ENCODE results near the gene CFDP1. TPM values are rescaled to one million over a fixed set of nuclear protein-coding genes. Genes with fewer than 3 reads are reported as not detected.

Gene CFDP1
- total RNA-seq, 3 donors from 2014 or later (not counting 1 experiment from before 2014, with no cell fraction given) = 32.2 to 38.8 (median 32.3) TPM

DNA sequence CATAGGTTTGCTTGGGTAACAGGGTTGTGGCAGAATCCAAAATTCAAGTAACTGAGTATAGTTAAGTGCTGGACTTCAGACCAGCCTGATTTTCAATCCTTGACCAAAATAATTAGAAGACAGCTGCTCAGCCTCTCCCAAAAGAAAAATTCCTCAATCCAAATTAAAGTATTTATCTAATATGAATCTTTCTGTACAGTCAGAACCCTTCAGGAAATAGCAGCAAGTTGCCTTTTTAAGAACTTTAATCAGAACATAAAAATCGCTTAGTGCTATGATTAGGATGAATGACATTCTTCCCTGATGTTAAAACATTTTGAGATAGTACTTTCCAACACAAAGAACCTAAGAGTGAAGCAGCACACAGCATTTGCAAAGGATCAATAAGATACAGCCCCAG, 50.2 kb downstream of the CFDP1 start:
- TF ChIP-seq, protein P1, sequence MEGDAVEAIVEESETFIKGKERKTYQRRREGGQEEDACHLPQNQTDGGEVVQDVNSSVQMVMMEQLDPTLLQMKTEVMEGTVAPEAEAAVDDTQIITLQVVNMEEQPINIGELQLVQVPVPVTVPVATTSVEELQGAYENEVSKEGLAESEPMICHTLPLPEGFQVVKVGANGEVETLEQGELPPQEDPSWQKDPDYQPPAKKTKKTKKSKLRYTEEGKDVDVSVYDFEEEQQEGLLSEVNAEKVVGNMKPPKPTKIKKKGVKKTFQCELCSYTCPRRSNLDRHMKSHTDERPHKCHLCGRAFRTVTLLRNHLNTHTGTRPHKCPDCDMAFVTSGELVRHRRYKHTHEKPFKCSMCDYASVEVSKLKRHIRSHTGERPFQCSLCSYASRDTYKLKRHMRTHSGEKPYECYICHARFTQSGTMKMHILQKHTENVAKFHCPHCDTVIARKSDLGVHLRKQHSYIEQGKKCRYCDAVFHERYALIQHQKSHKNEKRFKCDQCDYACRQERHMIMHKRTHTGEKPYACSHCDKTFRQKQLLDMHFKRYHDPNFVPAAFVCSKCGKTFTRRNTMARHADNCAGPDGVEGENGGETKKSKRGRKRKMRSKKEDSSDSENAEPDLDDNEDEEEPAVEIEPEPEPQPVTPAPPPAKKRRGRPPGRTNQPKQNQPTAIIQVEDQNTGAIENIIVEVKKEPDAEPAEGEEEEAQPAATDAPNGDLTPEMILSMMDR (IDR thresholded peaks at IDR 0.05) = no peak
- H3K4me3 Mint-ChIP-seq = no peak overlapping the region
- H3K27ac Mint-ChIP-seq = no peak overlapping the region
- Histone ChIP-seq H3K4me3 (ENCODE audit: low read length) (no peak overlapping the region), H3K27me3 (ENCODE audit: control insufficient read depth, insufficient read depth, low read length) (no peaks in the 10 kb centered on the region), H3K36me3 (ENCODE audit: control insufficient read depth, insufficient read depth, low read length) (no peaks in the 10 kb centered on the region), H3K4me1 (ENCODE audit: control insufficient read depth, insufficient read depth, low read length) (peaks cover 10% of the 10 kb centered on the region), H3K9me3 (ENCODE audit: control insufficient read depth, insufficient read depth, low read length) (no peaks in the 10 kb centered on the region), H3K27ac (ENCODE audit: low read length) (no peak overlapping the region)
- H3K9me3 Mint-ChIP-seq = no peaks in the 10 kb centered on the region
- ATAC-seq (no peak), DNase-seq (no peak)
- H3K36me3 Mint-ChIP-seq = peaks cover 6% of the 10 kb centered on the region
- WGBS (ENCODE audit: insufficient coverage) = 100% methylated on average over 1 of the region's 1 CpG
- peaks cover 23 to 32% of the 10 kb centered on the region in 2 donors for H3K4me1 Mint-ChIP-seq
- H3K27me3 Mint-ChIP-seq (ENCODE audit: low read depth in 2 of 2) = peaks cover 0 to 11% of the 10 kb centered on the region in 2 donors
- intact Hi-C loops (cut with micrococcal nuclease) = no loop called here

DNA sequence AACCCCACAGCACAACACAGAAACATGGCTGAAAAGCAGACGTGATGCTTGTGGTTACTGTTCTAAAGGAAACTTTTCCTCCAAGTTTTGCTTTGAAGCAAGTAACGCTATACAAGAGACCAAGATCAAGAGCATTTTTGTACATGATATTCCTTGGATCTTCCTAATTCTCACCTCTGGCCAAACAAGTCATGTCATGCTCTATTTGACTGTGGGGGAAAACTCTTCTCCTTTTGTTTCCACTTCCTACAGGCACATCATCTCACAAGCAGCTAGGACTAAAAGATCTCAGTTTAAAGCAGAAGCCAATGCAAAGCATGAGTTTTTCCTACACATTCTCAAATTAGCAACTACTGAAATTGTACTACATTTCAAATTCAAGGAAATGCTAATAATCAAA, 50.7 kb downstream of the CFDP1 start:
- WGBS (ENCODE audit: insufficient coverage) = 92% methylated on average over 2 of the region's 2 CpGs
- Histone ChIP-seq H3K9me3 (ENCODE audit: control insufficient read depth, insufficient read depth, low read length) (no peaks in the 10 kb centered on the region), H3K4me3 (ENCODE audit: low read length) (no peak overlapping the region), H3K4me1 (ENCODE audit: control insufficient read depth, insufficient read depth, low read length) (peaks cover 10% of the 10 kb centered on the region), H3K27ac (ENCODE audit: low read length) (no peak overlapping the region), H3K27me3 (ENCODE audit: control insufficient read depth, insufficient read depth, low read length) (no peaks in the 10 kb centered on the region), H3K36me3 (ENCODE audit: control insufficient read depth, insufficient read depth, low read length) (no peaks in the 10 kb centered on the region)
- Mint-ChIP-seq H3K4me1 (peaks cover 23 to 32% of the 10 kb centered on the region in 2 donors), H3K36me3 (peaks cover 6% of the 10 kb centered on the region), H3K4me3 (no peak overlapping the region), H3K9me3 (no peaks in the 10 kb centered on the region), H3K27ac (no peak overlapping the region), H3K27me3 (ENCODE audit: low read depth in 2 of 2) (peaks cover 0 to 11% of the 10 kb centered on the region in 2 donors)
- intact Hi-C loops (cut with micrococcal nuclease) = no loop called here
- ATAC-seq (no peak), DNase-seq (no peak)
- TF ChIP-seq, protein P1 (IDR thresholded peaks at IDR 0.05) = no peak

DNA sequence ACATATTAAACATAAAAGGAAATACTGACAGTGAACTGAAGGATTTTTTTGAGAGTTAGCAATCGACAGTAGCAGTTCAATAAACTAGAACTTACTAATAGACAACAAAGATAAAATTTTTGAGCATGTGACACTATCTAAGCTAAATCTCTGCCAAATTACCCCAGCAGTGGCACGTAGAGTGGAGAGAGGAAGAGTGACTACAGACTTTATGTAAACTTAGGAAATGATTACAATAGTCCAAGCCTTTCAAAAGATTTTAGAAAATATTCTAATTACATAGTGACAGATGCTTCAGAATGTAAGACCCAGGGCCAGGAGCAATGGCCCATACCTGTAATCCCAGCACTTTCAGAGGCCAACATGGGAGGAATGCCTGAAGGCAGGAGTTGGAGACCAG, 52.4 kb downstream of the CFDP1 start:
- TF ChIP-seq, protein P1 (IDR thresholded peaks at IDR 0.05) = no peak
- Histone ChIP-seq H3K9me3 (ENCODE audit: control insufficient read depth, insufficient read depth, low read length) (no peaks in the 10 kb centered on the region), H3K27me3 (ENCODE audit: control insufficient read depth, insufficient read depth, low read length) (no peaks in the 10 kb centered on the region), H3K4me1 (ENCODE audit: control insufficient read depth, insufficient read depth, low read length) (peaks cover 10% of the 10 kb centered on the region), H3K4me3 (ENCODE audit: low read length) (no peak overlapping the region), H3K27ac (ENCODE audit: low read length) (no peak overlapping the region), H3K36me3 (ENCODE audit: control insufficient read depth, insufficient read depth, low read length) (peaks cover 5% of the 10 kb centered on the region)
- Mint-ChIP-seq H3K27me3 (ENCODE audit: low read depth in 2 of 2) (peaks cover 0 to 11% of the 10 kb centered on the region in 2 donors), H3K36me3 (peaks cover 6% of the 10 kb centered on the region), H3K4me1 (peaks cover 23 to 32% of the 10 kb centered on the region in 2 donors), H3K9me3 (no peaks in the 10 kb centered on the region), H3K4me3 (no peak overlapping the region), H3K27ac (peak overlapping the region in 1 of 2 donors; percentile 19)
- no CpG with 5 or more reads among the region's 2 CpGs for WGBS (ENCODE audit: insufficient coverage)
- intact Hi-C loops (cut with micrococcal nuclease) = no loop called here
- no peak for ATAC-seq
- peak in 1 of 2 donors; percentile 25 for DNase-seq
